GM19438 (cell line): ENCODE data around the gene ARHGAP35.
A peak's percentile ranks its signal among the peaks of the same experiment; 100 is the strongest.
"Not testable (repeated sequence)": the region's sequence is repeated elsewhere in the genome, so short reads cannot be mapped to it uniquely, and the experiment has no call there.

ENCODE experiments used
- ATAC-seq: cut with Tn5 transposase; IDR thresholded peaks from one replicate; pipeline ENCODE4 v1.9.1; 2021; ENCODE audit warnings: low read depth; ENCODE audit not compliant: unreplicated experiment

The ARHGAP35 gene

DNA sequence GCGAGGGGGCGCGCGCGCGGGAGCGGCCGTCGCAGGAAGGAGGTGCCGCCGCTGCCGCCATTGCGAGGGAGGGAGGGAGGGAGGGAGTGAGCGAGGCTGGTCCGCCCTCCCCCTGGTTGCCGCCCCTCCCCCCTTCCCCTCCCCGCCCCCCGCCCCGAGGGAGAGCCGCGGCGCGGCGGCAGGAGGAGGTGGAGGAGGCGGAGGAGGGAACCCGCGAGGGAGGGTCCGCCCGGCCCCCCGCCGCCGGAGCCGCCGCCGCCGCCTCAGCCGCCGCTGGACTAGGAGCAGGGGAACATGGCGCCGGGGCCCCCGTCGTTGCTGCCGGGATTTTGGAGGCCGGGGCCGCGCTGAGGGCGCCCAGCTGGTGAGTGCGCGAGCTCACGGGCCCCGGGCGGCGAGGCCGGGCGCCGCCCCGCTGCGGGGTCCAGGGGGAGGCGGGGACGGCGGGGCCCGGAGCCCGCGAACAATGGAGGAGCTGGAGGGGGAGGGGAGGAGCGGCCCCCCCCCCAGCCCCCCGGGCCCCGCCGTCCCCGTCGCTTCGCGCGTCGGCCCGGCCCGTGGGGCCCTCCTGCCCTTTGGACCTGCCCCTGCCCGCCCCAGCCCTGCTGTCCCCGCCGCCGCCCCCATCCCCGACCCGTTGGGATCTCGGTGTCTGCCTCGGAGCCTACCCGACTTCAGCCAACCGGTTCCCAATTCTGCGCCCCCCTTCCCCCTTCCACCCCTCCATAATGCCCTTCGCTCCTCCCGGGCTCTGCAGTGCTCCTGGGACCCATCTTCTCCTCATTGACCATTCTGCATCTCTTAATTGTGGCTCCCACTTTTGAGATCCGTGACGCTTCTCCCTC, at the start of gene ARHGAP35:
TSS of gene ARHGAP35 (plus strand) at position 152 of the 845 bp plus-strand sequence. CDS start 57,679 bp downstream, outside the sequence.
- peak; percentile 21 for ATAC-seq

DNA sequence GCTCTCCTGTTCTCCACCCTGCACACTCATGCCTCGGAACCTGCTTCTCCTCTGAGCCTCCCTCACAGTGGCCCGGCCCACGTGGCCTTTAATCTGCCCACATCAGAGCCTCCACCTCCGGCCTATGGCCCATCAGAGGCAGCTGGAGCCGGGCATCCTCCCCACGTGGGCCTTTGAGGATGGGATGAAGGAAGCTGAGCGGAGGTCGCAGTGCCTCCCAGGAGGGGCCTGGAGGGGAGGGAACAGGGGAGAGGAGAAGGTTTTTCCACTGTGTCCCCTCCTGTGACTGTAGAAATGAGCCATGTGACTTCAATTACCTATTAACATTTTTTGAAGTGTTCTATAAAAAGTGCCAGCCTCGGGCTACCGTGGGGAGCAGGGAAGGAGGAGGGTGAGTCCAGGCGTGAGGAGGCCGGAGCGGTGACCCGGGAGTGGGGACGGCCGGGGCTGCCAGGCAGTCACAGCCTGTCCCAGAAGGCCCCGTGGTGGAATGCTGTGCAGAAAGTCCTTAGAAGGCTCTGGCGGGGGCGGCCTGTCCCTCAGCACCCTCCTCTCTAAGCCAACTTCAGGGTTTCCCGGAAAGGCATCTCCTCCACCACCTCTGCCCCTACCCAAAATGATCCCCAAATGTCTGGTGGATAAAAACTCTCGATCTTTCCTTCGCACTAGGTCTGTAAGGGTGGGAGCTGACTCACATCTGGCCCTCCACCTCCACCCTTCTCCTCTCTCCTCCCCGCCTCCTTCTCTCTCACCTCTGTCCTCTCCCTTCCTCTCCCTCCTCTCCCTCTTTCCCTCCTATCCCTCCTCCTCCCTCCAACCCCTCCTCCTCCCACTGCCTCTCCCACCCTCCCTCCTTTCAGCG, 47.6 kb upstream of the ARHGAP35 start:
- ATAC-seq, result no peak

DNA sequence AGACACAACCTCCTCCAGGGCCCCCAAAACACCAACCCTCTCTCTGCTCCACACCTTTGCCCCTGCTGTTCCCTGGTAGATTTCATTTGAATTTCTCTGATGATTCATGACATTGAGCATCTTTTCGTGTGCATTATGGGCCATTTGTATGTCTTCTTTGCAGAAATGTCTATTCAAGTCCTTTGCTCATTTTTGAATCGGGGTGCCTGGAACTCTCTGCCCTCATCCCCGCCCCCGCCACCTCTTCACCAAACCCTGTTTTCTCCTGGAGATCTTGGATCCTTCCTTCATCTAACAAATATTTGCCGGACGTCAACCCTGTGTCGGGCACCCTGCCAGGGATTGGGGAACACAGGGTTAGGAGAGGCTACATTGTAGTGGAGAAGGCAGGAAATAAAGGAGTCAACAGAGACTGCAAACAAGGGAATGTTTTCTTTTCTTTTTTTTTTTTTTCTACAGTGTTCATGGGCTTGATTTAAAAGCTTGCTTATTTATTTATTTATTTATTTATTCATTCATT, 46.9 kb upstream of the ARHGAP35 start:
- ATAC-seq, result no peak

DNA sequence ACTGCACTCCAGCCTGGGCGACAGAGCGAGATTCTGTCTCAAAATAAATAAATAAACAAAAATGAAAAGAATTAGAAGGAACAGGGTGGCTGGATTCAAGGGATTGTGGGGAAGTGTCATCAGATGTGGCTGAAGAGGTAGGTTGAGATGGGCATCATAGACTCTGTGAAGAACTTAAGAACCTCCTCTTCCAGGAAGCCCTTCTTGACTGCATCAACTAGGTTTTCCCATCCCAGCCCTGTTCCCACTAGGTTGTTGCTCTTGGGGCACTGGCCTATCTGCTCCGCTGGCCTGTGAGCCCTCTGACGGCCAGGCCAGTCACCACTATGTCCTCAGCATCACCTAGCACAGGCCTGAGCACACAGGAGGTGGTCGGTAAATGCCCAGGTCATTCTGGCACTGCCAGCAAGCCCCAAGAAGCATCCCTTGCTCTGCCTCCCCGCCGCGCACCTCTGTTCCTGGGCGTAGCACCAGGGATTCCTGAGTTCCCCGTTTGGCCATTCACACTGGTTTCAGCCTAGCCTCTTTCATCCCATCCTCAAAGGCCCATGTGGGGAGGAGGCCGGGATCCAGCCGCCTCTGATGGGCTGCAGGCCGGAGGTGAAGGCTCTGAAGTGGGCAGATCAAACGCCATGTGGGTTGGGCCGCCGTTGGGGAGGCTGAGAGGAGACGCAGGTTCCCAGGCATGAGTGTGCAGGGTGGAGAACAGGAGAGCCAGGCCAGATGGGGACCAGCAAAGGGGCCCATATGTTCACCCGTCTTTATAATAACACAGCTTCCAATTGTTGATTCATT, 44.8 kb upstream of the ARHGAP35 start:
- ATAC-seq, result no peak

DNA sequence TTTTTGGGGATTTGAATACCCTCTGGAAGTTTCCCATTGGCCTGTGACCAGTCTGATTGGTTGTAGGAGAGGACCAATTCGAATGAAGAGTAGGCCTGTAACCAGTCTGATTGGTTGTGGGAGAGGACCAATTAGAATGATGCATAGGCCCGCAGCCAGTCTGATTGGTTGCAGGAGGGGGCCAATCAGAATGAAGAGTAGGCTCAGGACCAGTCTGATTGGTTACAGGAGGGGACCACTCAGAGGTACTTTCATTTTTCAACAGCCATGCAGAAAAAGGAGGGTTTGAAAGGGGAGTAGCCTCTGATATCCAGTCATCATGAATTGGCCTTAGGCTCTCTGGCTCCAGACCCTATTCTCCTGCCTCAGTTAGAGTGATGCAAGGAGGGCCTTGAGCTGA, 42.0 kb upstream of the ARHGAP35 start:
- no peak for ATAC-seq

DNA sequence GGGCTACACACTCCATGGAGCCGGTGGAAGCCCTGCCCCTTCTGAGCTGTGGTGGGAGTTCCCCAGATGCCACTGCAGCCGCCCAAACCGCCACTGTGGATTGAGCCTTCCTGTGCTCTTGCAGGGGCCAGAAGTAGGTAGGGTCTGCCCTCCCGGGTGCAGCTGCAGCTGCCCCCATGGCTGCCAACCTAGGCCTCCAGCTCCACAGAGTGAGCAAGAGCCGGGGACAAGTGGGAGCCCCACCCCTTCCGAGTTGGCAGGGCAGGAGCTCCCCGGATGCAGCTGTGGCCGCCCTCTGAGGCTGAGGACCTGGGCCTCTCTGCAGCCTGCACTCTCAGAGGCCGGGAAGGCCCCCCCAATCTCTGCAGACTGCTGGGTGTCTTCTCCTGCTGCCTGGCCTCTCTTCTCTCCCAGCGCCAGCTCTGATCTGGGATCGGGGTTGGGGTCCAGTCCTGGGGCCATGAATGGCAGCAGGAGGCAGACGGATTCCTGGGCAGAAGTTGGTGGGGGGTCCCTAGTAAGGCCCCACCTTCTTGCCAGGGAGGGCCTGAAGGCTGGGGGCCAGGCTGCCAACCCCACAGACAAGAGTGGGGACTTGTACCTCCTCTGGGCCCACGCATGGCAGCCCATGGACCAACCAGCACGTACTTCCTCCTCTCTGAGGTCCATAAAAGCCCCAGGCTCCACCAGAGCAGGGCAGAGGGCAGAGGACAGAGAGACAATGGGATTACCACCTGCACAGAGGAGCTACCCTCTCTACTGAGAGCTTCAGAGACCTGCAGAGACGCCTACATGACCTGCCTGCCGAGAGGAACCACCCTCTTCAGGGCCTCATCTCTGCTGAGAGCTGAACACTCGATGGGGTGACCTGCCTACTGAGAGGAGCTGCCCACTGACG, 39.0 kb upstream of the ARHGAP35 start:
- ATAC-seq, result no peak

DNA sequence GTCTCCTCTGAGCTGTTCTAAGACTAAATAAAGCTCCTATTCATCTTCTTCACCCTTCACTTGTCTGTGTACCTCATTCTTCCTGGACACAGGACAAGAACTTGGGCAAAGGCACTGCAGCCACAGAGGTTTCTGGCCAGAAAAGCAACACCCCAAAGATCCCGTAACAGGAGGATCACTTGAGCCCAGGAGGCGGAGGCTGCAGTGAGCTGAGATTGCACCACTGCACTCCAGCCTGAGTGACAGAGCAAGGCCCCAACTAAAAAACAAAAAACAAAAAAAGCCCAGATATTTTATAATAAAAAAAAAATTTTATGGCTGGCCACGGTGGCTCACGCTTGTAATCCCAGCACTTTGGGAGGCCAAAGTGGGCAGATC, 38.4 kb upstream of the ARHGAP35 start:
- ATAC-seq, result not testable (repeated sequence)

DNA sequence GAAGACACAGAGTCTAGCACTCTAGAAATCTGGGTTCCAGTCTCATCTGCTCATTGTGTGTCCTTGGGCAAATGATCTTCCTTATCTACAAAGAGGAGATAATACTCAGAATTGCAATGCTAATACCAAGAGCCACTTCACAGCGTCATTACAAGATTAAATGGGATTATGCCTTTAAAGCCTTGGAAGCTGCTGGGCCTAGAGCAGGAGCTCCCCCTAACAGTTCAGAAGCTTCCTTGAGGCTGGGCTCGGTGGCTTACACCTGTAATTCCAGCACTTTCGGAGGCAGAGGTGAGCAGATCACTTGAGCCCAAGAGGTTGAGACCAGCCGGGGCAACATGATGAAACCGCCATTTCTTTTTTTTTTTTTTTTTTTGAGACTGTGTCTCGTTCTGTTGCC, 37.7 kb upstream of the ARHGAP35 start:
- no peak for ATAC-seq

DNA sequence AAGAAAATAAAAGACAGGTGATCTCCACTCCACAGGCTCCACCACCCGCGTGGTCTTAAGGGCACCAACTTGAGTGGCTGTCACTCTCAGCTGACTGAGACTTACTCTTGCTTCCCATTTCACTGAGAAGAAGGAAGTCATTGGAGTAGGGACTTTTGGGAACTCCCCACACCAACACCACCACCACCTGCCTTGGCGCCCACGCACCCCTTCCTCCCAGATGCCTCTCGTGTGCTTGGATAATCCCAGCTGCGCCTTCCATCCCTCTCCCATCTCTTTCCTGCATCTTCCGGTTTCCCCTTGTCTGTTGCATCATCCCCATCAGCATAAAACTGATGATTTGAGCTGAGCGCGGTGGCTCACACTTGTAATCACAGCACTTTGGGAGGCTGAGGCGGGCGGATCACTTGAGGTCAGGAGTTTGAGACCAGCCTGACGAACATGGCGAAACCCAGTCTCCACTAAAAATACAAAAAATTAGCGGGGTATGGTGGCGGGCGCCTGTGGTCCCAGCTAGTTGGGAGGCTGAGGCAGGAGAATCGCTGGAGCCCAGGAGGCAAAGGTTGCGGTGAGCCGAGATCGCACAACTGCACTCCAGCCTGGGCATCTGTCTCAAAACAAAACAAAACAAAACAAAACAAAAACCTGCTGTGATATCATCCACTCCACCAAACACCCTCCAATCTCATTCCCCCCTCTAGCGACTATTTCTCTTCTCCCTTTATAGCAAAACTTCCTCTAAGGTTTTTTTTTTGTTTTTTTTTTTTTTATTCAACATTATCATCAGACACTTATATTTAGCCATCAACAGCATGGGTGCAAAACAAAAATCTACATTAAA, 35.7 kb upstream of the ARHGAP35 start:
- ATAC-seq, result no peak

DNA sequence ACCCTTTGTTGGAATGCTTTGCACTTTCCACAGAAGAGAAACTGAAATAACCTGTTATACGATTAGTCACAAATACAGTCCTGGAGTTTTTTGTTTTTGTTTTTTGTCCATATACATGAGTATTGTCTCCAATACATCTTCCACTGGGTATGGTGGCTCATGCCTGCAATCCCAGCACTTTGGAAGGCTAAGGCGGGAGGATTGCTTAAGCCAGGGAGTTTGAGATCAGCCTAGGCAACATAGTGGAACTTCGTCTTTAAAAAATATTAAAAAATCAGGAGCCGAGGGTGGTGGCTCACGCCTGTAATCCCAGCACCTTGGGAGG, 35.1 kb upstream of the ARHGAP35 start:
- ATAC-seq, result no peak

DNA sequence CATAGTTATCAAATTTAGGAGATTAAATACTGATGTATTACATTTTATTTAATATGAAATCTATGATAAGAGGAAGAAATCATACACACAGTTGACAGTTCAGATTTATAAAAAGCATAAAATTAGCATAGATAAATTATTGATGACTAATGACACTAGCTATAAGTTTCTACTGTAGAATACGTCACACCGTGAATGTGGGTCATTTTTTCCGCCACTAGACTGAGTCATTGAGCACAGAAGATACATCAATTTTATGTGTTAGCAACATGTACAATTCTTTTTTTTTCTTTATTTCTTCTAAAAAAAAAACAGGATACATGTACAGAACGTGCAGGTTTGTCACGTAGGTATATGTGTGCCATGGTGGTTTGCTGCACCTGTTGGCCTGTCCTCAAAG, 32.3 kb upstream of the ARHGAP35 start:
- no peak for ATAC-seq

DNA sequence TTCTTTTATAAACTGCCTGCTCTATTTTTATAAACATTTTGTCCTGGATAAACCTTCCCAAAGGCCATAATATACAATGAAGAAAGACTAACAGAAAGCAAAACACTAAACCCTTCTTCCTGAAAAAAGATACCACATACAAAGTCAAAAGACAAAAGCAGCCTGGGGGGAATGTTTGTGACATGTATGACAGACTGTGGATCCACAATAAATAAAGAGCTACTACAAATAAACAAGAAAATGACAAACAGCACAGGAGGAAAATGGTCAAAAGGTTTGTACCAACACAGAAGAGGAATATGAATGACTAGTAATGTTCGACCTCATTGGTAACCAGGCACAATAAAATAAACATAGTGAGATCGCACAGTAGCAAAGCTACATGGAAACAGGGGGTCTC, 29.9 kb upstream of the ARHGAP35 start:
- ATAC-seq, result no peak

DNA sequence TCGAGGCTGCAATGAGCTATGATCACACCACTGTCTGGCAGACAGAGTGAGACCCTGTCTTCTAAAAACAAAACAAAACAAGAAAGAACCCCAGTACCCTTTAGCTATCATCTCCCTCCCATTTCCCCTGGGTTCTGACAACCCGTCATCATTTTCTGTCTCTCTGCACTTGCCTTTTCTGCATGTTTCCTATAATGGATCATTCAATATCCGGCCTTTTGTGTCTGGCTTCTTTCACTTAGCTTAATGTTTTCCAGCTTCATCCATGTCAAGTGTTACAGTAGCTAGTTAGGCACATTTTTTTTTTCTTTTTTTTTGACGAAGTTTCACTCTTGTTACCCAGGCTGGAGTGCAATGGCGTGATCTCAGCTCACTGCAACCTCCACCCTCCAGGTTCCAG, 26.7 kb upstream of the ARHGAP35 start:
- ATAC-seq, result no peak

DNA sequence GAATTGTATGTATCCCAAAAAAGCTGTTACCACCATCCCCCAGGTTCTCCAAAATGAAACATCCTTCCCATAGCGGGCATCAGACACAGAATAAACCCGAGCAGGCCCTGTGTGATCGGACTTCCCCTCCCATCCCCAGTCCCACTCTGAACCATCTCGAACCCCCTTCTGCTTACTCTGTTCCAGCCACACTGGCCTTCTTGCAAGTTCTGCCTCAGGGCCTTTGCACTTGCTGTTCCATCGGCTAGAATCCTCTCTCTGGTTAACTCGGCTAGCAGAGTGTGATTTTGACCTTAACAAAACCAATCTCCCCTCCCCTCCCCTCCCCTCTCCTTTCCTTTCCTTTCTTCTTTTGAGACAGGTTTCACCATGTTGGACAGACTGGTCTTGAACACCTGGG, 25.8 kb upstream of the ARHGAP35 start:
- no peak for ATAC-seq

DNA sequence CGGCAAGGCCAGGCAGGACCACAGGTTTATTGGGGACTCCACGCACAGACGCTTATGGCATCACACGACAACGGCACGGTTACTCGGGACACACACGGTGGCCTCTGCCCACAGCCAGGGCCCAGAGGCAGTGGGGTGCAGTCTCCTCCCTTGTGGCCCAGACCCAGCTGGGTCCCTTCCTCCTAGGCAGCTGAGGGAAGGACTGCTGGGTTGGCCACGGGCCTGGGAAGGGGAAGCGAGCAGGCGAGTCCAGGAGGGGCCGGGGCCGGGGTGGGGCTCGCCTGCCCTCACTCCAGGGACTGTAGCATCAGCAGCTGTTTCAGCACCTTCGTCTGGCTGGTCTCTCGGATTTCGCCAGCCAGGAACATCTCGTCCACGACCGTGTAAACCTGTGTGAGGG, 22.6 kb upstream of the ARHGAP35 start:
- no peak for ATAC-seq

DNA sequence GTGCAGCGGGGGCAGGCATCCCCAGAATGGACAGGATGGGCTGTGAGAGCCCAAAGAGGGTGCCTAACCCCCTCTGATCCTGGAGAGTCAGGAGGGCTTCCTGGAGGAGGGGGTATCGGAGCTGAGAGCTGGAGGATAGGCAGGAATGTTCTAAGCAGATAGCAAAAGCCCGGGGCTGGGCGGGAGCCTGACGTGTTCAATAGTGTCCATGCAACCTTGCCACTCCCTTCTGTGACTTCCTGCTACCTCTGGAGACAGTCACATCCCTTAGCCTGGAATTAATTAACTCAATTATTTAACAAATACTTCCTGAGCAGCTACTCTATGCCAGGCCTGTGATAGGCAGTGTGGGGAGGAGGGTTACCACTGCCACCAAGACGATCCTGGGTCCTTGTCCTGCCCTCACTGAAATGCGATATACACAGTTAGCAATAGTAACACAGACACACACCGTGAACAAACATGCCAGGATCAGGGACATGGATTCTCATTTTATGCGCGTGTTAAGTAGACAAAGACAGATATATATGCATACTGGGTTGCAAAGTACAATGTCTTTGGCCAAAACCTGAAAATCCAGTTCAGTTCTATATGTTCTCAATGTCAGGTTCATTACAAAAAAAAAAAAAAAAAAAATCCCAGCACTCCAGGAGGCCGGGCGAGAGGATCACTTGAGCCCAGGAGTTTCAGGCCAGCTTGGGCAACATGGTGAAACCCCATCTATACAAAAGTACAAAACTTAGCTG, 20.9 kb upstream of the ARHGAP35 start:
- no peak for ATAC-seq

DNA sequence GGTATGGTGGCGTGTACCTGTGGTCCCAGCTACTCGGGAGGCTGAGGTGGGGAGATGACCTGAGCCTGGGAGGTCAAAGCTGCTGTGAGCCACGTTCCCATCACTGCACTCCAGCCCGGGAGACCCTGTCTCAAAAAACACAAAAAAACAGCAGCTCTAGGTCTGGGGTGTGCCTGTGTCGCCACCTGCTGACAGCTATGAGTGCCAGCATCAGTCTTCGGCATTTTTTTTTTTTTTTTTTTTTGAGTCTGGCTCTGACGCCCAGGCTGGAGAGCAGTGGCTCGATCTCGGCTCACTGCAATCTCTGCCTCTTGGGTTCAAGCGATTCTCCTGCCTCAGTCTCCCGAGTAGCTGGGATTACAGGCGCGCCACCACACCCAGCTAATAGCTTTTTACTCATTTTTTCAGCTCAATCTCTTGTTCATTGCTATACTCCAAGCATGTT, 20.3 kb upstream of the ARHGAP35 start:
- ATAC-seq, result no peak

DNA sequence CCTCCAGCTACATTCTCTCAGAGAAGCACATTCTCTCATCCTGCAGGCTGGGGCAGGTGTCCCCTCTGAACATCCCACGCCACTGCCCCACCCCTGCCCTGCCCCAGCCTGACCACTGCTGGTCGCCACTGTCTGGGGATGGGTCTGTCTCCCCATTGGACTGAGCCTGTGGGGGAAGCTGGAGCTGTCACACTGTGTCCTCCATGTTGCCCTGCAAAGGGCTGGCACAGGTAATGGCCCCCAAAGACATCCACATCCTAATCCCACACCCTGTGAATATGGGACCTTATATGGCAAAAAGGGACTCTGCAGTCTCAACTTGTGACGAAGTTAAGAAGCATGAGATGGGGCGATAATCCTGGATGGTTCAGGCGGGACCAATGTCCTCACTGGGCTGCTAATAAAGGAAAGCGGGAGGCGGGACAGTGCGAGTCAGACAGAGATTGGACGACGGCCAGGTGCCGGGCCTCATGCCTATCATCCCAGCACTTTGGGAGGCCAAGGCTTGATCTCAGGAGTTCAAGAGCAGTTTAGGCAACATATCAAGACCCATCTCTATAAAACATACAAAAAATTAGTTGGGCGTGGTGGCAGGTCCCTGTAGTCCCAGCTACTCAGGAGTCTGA, 19.2 kb upstream of the ARHGAP35 start:
- no peak for ATAC-seq
